Fibroblast of gingiva (primary cell): ENCODE results near the gene MTCL1.
A peak's percentile ranks its signal among the peaks of the same experiment; 100 is the strongest.
"Not testable (repeated sequence)": the region's sequence is repeated elsewhere in the genome, so short reads cannot be mapped to it uniquely, and the experiment has no call there.

ENCODE experiments used
- DNase-seq: peaks from one replicate; pipeline ENCODE4 v3.0.0-alpha.2; 2011; ENCODE audit warnings: low read depth

The MTCL1 gene

DNA sequence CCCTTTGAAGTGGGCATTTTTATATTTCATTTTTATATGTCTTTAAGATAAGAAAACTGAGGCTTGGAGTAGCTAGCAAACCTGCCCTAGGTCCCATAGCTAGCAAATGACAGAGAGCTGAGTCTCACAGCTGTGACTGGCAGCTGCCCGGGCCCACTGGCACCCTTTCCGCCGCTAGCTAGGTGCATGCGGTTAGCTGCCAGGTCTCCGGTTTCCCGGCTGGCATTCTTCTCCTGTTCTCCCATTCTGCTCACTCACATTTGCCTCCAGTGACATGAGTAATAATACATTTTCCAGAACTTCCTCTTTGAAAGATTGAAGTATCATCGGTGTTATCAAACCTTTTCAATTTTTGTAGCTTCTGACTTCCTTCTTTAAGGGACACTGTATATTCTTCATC is 38.7 kb downstream of the MTCL1 start:
- no peak for DNase-seq

DNA sequence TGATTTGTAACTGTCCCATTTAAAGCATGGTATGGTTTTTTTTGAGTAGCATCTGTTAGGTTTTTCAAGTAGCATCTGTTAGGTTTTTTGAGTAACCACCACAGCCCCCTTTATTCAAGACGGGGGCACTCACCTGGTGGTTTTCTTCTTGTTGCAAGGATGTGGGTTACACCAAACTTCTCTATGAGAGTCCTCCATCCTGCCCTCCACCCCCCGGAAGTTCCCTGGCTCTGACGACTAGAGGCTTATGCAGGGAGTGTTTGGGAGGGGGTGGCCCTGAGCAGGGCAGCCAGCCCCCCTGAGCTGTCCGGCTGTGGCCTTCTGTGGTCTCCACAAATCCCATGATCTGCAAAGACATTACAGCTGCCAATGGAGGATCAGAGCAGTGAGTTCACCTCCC is 39.3 kb downstream of the MTCL1 start:
- DNase-seq: no peak

DNA sequence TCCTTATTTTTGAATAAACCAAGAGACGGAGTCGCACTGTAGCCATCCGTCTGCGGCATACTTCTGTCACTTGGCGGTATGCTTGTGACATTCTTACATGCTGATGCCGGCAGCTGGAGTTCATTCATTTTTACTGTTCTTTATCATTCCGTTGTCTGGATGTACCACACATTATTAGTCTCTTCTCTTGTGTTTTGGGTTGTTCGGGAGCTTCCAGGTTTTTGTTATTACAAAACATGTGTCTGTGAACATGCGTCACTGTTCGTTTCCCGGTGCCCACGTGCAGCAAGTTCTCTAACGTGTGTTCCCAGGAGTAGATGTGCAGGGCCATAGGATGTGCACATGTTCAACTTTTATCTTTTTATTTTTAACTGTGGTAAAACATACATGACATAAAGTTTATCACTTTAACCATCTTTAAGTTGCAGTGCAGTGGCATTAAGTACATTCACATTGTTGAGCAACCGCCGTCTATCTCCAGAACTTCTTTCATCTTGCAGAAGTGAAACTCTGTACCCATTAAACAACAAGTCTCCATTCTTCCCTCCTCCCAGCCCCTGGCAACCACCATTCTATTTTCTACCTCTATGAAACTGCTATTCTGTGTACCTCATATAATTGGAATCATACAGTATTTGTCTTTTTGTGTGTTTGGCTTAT is 40.1 kb downstream of the MTCL1 start:
- no peak for DNase-seq

DNA sequence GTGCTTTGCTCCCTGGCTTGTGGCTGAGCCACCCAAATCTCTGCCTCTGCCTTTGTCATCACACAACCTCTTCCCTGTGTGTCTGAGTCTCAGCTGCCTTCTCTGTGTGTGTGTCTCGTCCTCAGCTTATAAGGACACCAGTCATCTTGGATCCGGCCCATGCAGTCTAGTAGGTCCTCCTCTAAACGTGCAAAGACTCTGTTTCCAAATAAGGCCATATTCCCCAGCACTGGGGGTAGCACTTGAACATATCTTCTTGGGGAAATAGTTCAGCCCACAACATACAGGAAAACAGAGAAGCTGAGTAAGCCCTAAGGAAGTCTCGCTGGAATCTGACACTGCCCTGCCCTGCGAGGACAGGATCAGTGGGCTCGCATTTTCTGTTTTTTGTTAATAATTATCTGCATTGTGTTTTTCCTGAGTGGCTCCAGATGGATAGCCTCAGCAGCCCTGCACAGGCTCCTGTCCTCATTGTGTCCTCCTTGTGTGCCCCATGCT is 42.1 kb downstream of the MTCL1 start:
- peak; percentile 82 for DNase-seq

DNA sequence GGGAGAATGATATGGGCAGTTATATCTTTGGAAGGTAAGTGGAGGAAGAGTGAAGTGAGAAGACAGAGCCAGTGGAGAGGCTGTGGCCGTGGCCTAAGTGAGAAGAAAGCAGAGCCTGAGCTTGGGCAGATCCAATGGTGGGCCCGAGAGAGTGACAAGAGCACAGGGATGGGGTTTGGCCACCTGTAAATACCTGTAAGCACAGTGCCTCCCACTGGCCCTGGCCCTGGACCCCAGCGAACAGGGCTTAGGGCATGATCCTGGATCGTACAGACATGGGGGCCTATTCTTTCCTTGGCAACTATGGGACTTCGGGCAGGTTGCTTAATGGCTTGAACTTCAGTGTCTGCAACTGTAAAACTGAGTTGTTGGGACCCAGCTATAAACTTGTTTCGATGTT is 44.1 kb downstream of the MTCL1 start:
- no peak for DNase-seq

DNA sequence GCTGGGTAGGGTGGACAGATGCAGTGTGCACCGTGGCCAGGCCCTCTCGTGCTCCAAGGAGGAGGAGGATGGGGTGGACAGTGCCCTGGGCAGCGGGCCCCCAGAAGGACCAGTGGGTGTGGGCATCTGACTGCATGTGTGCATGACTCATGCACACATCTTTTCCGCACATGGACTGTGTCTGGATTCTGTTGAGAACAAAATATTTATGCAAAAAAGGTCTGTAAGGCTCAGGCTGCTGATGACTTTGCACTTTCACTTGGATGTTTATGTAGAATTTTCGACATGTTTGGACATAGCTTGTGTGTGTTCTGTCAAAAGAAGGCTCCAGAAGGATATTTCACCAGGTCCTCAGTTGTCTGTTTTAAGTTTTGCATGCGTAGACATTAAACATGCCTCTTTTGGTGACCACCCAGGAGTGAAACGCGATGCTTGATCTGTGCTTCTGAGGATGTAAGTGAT is 45.6 kb downstream of the MTCL1 start:
- peak; percentile 92 for DNase-seq

DNA sequence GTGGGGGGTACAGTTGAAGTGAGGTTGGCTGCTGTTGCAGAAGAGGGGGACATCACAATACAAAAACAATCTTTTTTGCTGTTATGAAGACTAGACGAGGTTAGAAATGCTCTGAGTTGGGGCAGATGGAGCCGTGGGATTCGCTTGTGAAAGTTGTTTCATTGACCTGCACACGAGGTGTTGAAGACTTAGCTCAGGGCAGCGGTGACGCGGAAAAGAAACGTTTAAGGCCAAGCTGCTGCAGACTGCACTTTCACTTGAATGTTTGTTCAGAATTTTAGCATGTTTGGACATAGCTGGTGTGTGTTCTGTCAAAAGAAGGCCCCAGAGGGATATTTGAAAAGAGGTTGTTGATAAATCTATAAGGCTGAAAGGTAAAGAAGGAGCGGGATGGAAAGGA is 46.3 kb downstream of the MTCL1 start:
- DNase-seq: no peak

DNA sequence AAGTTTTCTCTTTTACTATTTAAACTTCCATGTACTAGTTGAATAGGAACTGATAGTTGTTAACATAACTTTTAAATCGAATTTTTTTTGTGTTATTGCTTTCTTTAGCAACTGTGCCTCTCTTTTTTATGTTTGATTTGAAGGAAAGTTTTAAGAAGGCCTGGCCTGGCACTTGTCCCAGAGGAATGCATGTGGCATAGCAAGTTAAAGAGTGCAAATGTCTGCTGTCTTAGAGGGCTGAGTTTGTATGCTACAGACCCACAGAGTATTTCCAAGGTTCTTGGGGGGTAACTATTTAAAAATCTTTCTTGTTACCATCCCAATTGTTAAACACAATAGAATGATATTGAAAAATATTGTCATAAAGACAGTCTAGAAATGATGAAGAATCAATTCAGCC is 47.0 kb downstream of the MTCL1 start:
- peak; percentile 36 for DNase-seq

DNA sequence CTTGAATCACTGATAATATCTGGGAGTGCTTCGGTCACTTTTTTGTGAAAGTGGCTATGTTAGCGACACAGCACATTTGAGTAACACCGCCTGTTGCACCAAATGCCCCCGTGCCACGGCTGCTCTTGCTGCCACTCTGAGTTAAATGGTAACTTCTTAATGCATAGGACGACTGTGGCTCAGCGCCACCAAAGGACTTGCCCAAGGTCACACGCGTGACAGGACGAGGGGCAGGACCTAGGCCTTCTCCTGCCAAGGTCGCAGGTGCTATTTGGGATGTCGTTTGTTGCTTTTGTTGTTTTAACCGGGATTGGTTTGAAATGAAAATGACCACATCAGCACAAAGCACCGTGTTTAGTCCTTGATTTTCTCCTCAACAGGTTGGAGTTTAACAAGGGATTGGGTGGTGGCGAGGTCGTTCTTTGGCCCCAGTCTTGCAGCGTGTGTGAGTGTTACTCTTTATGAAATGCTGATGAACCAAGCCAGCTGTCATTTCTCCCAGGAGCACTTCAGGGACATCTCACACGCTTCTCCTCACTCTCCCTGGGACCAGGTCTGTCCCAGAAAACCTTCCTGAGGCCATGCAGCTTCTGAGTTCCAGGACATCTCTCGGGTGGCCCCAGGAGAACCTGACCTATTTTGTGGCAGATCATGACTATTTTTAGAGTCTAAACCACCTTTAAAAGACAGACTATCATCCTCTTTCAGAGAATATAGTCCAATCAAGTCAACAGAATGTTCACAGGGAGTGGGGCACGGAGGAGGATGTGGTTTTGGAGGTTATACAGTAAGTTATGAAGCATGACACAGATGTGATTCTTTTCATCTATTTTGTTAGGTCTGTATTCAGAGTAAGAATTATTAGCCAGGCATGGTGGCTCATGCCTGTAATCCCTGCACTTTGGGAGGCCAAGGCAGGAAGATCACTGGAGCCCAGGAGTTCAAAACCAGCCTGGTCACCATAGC is 49.9 kb downstream of the MTCL1 start:
- no peak for DNase-seq

DNA sequence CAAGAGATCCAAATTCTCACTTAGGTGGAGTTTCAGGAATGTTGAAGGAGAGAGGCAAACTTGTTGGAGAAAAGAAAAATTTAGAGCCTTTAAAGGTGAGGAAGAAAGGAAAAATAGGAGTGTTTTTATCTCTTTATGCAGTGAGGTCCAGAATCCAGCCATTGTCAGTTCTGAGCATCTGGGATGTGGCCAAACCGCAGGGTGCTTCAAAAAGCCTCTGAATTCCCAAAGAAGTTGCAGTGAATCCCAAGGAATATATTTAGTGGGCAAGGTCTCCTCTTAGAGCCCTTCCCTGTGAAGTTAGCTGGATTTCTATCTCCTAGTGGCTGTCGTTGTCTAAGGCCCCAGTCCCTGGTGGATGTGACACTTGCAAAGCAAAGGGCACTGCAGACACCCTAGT is 51.2 kb downstream of the MTCL1 start:
- no peak for DNase-seq

DNA sequence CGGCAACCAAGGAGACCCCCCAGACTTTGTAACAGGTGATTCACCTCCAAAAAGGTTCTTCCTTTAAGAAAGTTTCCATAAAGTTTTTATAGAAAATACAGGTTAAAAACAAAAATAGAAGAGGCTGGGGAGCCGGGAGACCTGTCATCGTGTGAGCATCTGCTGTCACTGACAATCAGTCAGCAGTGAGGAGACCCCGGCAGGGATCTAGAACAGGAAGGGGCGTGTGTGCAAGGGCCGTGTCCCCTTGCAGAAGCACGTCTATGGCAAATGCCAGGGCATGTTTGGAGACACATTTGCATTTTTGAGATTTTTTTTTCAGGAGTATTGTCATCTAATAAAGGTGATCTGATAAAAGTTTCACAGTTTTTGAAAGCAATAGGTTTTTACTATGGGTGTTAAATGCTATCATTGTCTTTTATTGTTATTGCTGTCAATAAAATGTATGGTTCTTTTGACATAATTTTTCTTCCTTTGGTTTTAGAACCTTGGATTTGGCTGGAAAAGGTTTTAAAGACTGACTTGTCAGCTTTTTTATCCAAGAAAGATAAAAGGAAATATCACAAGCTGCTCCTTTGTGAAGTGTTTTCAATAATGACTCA is 52.1 kb downstream of the MTCL1 start:
- no peak for DNase-seq

DNA sequence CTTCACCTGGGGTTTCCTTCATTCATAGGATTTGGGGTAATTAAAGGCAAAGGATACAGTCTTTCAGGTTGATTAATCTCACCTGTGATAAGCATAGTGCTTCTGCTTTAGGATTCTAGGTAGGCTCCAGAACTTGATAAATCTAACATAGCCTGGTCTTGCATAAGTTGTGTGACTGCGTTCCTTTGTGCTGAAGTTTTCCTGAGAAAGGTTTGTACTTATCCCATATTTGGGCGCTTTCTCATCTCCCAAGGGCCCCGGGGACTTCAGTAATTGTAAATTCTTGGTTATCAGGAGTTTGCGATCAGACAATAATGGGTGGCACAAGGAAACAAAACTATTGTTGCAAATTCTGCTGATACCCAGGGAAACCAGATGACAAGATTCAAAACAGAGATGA is 53.1 kb downstream of the MTCL1 start:
- no peak for DNase-seq

DNA sequence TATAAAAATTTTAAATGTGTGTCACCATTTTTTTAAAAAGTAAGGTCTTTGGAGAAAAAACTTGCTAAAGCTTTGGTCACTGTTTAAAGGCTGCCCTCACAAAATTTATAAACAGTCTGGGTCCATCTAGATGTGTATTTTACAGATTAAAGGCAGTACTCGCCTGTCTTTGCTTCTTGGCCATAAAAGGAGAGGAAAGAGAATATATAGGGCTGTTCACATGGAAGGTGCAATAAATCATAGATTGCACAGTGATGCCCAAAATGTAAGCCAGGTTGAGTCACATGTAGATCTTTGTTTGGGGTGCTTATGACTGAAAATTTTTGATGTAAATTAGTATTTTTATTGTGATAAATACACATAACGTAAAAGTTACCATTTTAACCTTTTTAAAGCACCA is 55.6 kb downstream of the MTCL1 start:
- no peak for DNase-seq

DNA sequence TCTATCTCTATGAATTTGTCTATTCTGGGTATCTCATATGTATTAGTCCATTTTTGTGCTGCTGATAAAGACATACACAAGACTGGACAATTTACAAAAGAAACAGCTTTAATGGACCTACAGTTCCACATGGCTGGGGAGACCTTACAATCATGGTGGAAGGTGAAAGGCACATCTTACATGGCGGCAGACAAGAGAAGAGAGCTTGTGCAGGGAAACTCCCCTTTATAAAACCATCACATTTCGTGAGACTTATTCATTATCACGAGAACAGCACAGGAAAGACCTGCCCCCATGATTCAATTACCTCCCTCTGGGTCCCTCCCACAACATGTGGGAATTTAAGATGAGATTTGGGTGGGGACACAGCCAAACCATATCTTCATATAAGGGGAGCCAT is 56.2 kb downstream of the MTCL1 start:
- DNase-seq: not testable (repeated sequence)

DNA sequence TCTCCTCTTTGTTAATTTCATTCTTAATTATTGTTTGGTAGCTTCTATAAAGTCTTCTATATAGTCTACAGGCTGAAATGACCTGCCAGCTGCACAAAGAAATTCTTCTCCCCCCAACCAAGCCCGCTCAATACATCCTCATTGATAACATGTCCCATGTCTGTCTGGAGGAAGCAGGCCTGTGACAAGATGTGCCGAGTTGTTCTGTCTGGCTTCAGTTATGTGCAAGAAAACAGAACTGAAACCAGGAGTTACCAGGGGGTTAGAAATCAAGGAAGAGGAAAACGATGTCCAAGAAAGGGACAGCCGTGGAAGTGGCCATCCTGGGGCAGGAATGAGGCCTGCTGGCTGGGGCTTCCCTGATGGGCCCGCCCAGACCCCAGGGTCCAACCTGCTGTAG is 57.6 kb downstream of the MTCL1 start:
- DNase-seq: no peak

DNA sequence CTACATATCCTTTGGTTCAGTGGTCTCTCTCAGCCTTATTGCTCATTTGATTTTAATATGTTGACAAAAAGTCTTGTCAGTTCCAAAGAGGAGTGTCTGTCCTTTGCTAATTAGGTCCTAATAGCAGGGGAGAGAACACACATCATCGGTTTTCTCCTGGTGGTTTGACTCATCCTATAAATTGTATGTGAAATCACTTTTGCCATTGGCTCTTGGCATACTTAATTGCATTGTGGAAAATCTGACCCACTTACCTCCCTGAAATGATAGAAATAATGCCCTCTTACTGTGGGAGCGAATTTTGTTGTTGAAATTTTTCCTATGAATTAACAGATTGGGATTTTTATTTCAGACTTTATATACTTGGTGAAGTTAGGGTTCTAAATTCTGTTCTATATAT is 58.3 kb downstream of the MTCL1 start:
- no peak for DNase-seq

DNA sequence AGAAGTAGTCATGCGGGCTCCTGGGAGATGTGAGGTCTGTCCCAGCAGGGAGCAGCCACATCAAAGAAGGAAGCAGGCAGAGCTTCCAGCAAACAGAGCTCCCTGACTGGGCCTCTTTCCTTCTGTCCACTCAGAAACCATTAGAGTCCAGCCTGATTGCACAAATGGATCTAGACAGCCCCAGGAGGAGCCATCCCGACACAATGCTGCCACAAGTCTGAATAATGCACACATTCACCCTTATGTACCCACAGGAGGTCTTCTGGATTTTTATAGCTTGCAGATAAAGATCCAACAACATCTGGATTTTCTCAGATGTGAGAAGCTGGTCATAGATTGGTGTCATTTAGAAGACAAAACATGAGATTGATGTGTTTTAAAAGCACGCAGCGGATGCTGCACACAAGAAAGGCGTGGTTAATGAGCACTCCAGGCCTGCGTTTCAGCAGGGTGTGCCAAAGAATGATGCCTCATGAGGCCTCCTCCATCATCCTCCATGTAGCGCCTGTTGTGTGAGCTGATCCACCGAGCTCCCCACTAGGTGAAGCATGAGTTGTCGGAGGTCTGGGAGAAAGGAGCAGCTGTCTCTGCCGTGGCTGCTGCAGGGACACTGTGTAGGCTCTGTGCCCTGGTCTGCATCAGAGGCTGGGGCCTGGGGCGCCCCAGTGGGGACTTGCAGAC is 60.6 kb downstream of the MTCL1 start:
- no peak for DNase-seq

DNA sequence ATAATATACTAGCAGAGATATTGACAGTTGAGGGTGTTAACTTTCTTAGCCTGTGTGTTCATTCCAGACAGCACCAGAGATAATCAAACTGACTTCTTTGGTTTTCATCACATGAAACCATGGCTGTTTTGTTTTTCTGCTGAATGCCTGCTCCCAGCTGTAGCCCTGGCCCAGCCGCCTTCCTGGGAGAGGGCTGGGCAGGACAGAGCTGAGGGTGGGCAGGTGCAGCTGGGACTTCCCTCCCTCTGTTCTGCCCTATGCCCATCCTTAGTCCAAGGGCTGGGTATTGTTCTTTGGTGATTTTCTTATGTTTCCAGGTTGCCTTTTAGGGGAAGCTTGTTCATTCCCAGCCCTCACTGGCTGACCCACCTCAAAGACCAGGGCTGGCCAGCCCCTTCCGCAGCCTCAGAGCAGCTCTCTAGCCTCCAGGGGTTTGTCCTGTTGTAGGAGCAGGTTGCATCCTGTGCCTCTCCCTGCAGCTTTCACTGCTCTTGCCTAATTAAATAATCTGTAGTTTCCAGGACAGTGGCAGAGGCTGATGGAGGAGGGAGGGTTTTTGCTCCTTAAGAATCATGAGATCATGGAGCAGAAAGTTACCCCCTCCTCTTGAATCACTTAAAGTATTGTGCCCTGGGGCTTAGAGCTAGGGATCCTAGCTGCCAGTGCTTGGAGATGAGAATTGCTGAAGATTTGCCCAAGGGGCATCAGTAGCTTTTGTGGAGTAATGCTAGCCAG is 61.4 kb downstream of the MTCL1 start:
- no peak for DNase-seq

DNA sequence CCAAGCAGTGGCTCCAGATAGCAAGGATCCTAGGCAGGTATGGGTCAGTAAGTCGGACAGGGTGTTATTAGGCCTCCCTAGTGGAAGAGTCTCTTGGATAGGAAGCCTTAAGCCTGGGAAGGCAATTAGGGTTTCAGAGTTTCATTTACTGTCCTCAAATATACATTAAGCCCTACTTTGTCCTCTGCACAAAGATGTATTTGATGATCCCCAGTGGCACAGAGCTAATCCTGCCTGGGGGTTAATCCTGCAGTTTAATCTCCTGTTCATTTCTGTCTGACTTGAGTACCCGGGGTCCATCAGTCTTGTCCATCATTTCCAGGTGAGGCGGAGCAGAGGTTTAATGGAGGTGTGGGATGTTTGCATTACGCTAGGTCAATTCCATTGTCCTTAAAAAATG is 62.0 kb downstream of the MTCL1 start:
- DNase-seq: no peak

DNA sequence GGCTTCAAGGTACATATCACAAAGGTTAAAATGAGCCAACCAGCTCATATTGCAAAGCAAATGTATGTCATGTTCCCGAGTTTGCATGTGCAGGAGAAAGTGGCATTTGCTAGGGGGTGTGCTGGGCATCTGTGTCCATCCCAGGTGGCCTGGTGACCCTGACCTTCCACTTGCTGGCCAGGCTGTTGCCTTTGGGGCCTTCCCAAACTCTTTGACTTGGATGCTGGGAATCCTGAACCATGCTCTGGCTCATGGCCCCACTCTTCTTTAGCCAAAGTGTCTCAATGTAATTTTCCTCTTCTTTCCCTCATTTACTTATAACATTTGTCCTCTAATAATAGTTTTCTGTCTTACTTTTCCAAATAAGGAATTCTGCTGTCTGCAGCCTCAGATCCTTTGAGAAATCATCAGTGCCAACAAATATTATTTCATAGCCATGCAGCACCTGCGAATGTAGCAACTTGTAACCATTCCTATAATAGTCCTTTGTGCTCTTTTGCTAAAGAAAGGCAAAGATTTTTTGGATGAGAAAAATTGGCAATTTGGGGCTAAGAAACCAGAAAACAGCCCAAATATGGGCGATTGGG is 64.2 kb downstream of the MTCL1 start:
- no peak for DNase-seq

DNA sequence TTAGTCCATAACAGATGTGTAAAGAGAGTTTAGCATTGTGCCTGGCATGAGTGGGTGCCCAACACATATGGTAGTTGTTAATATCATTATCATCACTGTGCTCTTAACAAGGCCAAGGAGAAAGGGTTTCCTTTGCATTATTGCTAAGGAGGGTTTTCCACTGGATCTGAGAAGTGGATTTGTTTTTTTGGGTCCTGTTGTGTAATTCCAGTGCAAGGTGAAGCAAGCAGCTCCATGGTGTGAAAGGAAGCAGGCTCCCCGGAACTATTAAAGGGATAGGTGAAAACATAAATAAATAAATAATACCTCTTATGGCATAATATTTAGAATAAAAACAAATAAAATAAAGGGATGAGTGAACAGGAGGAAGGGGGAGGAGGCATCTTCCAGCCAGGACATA is 65.3 kb downstream of the MTCL1 start:
- DNase-seq: no peak
